HG03521 (cell line): ENCODE results near the gene ARHGAP10.
A peak's percentile ranks its signal among the peaks of the same experiment; 100 is the strongest.

ENCODE experiments used
- ATAC-seq: cut with Tn5 transposase; IDR thresholded peaks from one replicate; pipeline ENCODE4 v1.9.1; 2021; ENCODE audit warnings: mild to moderate bottlenecking, moderate library complexity; ENCODE audit not compliant: unreplicated experiment

ARHGAP10 gene

DNA sequence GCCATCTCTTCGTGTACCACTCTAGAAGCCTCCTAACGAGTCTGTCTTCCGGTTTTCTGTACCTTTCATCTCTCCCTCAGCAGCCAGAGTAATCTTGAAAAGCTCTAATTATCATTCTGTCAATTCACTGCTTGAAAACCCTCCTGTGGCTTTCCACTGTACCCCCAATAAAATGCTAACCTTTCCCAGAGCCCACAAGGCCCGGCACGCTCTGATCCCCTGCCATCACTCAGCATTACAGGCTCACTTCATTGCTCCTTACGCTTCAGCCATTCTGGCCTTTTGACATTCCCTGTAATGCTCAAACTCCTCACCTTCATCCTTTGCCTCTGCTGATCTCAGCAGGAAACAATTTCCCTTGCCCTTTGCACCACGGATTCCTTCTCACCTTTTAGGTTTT lies 112.9 kb downstream of the ARHGAP10 start:
- ATAC-seq = no peak

GRCh38 chr4:147846318-147847155 lies 114.6 kb downstream of the ARHGAP10 start:
- ATAC-seq = peak; percentile 64

DNA sequence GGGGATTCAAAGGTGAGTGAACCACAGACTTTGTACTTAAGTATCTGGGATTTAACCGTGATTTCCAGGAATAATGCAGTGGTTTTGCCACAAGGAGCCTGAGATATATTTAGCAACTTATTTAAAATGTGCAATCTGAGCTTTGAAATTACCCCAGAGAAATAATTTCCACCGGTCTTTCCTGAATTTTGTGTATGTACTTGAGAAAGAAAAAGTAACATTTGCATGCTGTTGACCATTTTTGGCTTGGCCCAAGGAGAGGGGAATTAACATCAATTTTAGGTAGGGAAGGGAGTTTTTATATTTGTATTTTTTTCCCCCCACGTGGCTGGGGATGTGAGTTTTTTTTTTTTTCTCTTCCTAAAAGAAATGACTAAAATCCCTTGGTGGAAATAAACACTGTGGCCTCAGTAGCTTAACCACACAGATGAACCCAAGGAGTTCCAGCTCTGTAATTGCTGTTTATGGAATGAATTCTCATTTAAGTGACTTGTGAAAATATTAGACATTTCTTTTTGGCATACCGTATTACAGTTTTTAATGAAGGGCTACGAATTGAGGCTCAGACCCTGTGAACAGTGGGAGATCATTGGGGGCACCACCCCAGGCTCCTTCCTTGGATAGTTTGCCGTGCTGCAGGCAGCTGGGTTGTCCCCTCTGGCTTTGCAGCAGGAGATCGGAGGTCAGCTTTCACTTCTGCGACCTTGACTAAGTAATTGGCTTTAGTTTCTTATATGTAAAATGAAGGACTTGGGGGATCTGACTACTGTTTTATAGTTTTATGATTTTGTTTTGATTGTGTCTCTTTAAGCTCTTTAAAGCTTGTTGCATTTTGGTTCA lies 116.1 kb downstream of the ARHGAP10 start:
- no peak for ATAC-seq

- no peak for ATAC-seq
Measured at GRCh38 chr4:147848634-147849033, 116.7 kb downstream of the ARHGAP10 start.

DNA sequence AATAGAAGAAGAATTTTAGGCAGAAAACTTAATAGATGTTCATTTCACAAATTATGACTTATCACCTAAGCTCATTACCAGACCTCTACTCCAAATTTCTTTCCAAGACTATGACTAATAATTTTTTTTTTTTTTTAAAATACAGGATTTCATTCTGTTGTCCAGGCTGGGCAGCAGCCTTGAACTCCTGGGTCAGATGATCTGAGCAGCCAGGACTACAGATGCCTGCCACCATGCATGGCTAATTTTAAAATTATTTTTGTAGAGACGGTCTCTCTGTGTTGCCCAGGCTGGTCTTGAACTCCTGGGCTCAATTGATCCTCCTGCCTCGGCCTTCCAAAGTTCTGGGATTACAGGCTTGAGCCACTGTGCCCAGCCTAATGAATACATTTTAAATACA lies 119.2 kb downstream of the ARHGAP10 start:
- ATAC-seq = no peak

DNA sequence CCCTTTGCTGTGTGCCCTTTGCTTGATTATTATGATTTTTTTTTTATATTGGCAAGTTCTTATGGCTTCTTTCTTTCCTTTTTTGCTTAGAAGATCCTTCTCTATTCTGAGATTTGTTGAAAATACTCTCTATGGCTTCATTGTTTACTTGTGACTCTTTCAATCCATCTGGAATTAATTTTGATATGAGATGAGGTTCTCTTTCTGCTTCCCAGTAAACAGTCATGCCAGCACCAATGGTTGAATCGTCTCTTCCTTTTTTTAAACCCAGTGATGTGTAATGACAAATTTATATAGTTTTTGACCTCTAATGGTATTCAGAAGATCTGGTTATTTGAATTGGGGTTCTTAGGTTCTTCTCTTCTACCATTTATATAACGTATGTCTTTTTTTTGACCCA lies 121.8 kb downstream of the ARHGAP10 start:
- ATAC-seq = no peak

DNA sequence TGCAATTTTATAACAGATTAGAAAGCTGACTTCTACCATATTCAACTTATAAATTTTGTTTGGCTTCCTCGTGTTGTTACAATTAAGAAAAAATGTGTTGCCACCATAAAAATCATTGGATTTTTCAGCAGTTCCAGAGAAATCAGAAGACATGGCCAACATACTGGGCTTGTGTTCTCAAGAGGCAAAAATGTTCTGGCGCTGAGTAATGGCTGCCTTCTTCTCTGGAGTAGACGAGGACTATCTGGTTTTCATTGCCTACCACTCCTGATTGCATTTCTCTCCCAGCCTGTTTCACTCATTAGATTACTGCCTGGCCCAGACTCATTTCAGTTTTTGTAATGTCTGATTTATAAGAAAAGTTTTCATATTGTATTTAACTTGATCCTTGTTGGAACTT lies 122.3 kb downstream of the ARHGAP10 start:
- ATAC-seq = no peak

- no peak for ATAC-seq
Measured at GRCh38 chr4:147855571-147856009, 123.7 kb downstream of the ARHGAP10 start.

DNA sequence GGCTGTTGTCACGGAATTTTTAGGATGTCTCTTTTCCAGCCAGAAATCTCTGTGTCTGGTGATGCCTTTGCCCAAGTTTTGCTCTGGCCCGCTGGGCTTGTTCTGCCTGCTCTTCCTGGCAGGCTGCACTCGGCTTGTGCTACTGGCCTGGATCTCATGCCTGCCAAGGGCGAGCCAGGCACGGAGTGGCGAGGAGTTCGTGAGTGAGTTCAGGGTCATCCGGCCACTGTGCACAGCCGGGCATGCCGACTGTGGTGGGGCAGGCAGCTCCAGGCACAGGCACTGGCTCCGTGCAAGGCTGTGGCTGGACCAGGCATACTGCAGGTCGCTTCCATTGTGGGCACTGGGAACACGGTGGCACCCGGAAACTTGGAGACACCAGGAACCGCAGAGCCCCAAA lies 129.1 kb downstream of the ARHGAP10 start:
- ATAC-seq = no peak

DNA sequence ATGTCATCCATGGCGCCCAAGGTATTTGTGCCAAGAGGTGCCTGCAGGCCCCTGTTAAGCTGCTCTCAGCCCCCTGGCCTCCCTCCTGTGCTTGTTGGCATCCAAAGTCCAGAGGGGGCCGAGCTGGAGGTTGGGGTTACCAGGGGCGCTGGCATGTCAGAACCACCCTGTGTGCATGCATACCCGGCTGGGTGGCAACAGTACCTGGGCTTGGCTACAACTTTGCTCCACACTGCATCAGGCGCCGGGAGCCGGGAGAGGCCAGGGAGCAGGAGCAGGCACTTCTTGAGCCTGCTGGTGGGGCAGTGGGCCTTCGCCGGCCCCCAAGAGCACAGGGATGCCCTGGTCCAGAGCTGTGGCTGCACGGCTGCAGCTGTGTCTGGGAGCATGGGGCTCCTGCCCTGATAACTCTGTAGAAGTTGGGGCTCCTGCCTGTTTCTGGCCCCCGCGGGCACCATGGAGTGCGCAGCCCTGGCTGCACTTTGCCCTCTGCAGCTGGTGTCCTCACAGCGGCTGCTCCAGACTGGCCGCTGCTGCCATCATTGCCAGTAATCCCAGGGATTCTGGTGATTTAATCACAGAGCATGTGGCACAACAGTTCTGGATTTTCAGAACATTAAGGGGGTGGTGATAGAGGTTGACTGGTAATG lies 130.3 kb downstream of the ARHGAP10 start:
- no peak for ATAC-seq

GRCh38 chr4:147863111-147863747 lies 131.3 kb downstream of the ARHGAP10 start:
- ATAC-seq = peak; percentile 46

DNA sequence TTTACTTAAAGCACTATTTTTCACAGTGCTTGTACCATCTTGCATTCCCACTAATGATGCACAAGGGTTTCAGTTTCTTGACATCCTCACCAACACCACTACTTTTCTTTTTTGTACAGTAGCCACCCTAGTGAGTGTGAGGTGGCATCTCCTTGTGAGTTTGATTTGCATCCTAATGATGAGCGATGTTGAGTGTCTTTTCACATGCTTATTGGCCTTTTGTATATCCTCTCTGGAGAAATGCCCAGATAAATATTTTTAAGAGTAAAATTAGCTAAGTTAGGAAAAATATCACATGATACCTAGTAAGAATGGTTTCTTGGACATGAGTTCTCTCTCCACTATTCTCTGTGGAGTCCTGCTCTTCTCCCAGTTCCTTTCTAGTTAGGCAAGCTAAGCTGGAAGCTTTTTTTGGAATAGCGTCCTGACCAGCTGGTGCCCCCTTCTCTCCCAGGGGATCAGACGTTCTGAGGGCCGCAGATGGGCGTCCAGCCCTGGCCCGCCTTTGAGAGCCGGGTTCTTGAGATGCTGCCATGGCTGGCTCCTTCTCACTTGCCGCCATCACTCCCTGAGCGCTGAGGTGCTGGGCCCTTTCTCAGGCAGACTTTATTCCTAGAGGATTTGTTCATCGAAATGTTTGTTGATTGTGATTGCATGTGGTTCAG lies 132.1 kb downstream of the ARHGAP10 start:
- ATAC-seq = no peak

DNA sequence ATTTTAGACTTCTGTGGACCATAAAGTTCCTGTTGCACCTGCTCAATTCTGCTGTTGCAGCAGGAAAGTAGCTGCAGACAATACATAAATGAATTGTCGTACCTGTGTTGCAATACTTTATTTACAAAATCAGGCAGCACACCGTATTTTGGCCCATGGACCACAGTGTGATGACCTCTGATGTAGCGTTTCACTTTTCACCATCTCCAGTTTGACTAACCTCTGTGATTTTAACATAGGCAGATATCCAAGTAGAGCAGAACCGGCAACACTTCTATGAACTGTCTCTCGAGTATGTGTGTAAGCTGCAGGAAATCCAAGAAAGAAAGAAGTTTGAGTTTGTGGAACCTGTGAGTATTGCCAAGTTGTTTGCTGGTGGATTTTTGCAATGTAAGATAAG lies 132.7 kb downstream of the ARHGAP10 start:
- ATAC-seq = no peak

DNA sequence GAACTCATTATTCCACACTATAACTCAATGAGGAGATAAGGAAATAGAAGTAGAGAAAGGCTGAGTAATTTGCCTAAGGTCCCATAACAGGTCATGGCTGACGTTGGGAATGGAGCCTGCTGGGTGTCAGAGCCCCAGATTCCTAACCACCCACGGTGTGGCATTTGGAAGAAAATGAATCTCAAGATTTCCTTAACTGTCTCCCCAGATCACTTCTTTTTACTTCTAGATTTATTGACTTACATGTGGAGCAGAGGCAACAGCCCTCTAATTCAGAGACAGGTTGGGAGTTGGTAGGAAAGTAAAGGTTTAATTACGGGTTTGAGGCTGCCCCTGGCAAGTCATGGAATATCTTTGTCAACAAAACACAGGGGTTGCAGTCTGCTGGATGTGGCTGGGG lies 134.0 kb downstream of the ARHGAP10 start:
- ATAC-seq = no peak

DNA sequence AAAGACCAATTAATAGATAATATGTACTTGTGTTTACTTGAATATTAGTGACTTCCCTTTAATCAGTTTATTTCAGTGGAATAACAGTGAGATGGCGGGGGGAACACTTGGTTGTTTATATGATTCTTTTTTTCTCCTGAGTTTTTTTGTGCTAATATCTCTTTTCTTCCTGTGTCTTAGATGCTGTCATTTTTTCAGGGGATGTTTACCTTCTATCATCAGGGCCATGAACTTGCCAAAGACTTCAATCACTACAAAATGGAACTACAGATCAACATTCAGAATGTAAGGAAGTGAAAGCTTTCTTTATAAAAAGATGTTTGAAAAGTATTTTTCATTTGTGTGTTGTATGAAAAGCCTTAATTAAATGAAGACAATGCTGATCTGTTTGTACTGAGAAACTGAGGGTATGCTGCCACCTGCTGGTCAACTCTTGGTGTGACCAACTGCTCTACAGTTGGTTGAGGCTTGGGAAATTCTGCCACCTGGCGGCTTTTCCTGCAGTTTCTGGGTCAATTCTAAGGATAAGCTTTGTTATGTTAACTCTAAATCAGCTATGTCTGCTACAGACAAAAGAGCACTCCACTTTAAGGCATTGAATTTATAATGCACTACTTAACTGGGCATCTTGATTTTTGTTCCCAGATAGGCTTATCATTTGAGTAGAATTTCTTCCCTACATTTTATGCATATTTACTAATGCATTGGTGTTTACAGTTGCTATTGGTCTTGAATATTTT lies 134.8 kb downstream of the ARHGAP10 start:
- ATAC-seq = peak; percentile 65

- ATAC-seq = no peak
Measured at GRCh38 chr4:147874109-147874508, 142.2 kb downstream of the ARHGAP10 start.

- no peak for ATAC-seq
Measured at GRCh38 chr4:147877308-147877771, 145.5 kb downstream of the ARHGAP10 start.

GRCh38 chr4:147879676-147880075 lies 147.8 kb downstream of the ARHGAP10 start:
- no peak for ATAC-seq

DNA sequence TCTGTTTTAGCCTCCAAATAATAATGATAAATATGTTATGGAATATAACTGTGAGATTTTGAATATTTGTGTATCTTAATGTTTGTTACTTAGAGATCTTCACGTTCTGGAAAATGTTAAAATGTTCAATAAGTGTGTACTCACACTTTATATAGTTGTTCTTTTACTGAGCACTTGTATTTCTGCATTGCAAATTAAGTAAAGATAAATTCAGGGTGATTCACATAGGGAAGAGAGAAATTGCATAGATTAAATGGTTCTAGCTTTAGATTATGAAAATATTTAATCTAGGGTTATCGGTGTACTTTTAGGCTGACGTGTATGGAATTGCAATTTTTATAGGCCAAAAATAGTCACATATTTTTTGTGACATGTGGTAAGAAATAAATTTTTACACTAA lies 148.6 kb downstream of the ARHGAP10 start:
- ATAC-seq = no peak

DNA sequence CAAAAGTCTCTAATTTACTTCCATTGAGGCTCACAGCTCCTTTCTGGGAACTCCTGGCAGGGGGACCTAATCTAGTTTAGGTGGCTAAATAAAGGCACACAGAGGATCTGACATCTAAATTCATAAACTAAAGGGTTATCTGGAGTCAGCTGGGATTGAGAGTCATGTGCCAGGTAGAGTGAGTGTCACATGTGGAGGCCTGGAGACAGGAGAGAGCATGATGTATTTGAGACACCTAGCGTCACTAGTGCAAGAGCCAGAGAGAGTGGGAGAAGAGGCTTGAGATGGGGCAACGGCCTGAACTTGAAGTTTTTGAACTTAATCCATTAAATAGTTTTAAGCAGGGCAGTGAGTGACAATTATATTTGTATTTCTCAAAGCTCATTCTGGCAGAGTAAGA lies 152.6 kb downstream of the ARHGAP10 start:
- ATAC-seq = no peak
